Measurements from ENCODE around the gene PEX19.
A peak's percentile ranks its signal among the peaks of the same experiment; 100 is the strongest.

PEX19 gene

GRCh38 chr1:160277987-160278386 is 6.9 kb downstream of the PEX19 start:
- no peak for DNase-seq (ENCODE audit: low read depth)

DNA sequence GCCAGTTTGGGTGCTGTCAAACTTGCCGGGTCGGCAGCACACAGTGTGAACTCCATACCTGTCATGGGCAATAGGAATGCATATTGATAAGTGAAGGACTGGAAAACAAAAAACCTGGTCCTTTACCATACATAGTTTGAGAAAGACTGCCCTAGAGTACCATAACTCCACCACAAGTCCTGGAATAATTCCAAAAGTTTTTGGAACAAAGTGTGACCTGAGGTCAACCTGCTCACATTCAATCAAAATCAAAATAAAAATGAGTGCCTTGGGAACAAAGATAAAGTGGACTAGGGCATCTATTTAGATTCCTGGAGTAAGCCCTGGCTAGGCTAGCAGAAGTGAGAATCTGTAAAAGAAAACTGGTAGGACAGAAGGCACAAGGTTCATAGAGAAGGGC is 7.6 kb downstream of the PEX19 start:
- DNase-seq (ENCODE audit: low read depth): no peak

GRCh38 chr1:160271025-160271424 is 13.9 kb downstream of the PEX19 start:
- no peak for DNase-seq (ENCODE audit: low read depth)

DNA sequence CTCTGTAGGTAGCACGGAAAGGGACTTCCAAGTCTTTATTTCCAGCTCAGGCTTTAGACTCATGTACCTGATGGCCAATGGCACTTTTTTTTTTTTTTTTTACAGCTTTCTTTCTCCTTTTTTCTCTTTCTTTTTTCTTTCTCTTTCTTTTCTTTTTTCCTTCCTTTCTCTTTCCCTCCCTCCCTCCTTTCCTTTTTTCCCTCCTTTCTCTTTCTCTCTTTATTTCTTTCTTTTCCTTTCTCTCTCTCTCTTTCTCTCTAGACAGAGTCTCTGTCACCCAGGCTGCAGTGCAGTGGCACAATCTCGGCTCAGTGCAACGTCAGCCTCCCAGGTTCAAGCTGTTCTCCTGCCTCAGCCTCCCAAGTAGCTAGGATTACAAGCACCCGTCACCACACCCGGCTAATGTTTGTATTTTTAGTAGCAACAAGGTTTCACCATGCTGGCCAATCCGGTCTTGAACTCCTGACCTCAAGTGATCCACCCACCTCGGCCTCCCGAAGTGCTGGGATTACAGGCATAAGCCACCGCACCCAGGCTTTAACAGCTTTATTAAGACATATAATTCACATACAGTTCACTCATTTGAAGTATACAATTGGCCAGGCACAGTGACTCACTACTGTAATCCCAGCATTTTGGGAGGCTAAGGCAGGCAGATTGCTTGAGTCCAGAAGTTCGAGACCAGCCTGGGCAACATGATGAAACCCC is 17.5 kb downstream of the PEX19 start:
- no peak for DNase-seq (ENCODE audit: low read depth)

GRCh38 chr1:160264795-160265307 is 20.1 kb downstream of the PEX19 start:
- no peak for DNase-seq (ENCODE audit: low read depth)

- DNase-seq (ENCODE audit: low read depth): peak; percentile 95
Measured at GRCh38 chr1:160261893-160262794, 22.8 kb downstream of the PEX19 start, which contains the start of gene DCAF8. Gene DCAF8 (minus strand): TSS chr1:160262549. CDS start chr1:160244008, 18,541 bp downstream.

- peak; percentile 71 for DNase-seq (ENCODE audit: low read depth)
Measured at GRCh38 chr1:160261556-160261892, 23.4 kb downstream of the PEX19 start.

DNA sequence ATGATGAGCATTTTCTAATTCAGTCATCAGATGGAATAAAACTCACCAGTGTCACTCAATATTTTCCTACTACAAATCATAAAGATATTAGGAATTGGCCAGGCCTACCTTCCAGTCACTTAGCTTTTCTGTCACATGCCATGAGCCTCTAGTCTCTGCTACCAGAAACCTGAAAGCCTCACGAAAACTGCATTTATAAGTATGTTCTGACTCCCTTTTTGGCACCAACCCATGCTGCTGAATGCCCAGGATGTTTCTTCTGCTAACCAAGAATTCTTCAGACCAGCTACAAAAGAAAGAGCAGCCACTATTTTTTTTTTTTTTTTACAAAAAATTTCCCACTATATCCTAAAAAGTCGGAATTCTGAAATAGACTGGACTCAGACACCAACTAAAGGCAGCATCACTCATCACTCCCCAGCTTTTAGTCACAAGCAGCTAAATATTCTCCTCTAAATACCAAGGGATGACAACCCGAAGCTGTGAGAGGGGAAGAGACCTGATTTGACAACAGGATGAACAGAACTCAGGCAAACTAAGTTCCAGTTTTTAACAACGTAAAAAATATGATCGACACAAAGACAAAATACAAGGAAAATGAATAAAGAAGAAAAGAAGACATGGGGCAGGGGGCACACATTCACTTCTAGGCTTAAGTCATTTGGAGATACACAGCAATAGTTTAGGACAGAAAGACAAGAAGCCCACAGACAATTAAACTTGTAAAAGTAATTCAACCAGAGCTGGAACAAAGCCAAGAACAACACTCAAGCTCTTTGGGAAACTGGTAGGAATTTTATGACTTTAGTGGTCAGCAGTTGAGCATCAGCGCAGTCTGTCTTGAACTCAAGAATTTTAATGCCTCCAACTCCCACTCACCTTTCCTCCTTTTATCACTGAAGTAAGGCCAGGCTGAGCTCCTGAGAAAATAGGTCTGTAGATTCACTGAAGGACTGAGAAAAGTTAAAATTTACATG is 24.2 kb downstream of the PEX19 start:
- DNase-seq (ENCODE audit: low read depth): no peak

DNA sequence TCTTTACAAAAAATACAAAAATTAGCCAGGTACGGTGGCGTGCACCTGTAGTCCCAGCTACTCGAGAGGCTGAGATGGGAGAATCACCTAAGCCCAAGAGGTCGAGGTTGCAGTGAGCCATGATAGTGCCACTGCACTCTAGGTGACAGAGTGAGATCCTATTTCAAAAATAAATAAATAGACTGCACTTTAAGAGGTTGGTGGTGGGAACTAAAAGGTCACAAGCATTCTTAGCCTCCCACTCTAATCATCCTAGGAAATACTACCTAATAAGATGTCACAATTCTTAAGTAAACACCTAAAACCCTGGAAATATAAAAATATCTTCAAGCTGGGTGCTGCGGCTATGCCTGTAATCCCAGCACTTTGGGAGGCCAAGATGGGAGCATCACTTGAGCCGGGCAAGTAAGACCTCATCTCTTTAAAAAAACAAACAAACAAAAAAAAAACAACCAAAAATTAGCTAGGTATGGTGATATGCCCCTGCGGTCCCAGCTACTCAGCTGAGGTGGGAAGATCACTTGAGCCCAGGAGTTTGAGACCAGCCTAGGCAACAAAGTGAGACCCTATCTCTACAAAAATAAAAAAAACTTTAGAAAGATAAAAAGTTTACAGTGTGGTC is 26.6 kb downstream of the PEX19 start:
- DNase-seq (ENCODE audit: low read depth): no peak

- no peak for DNase-seq (ENCODE audit: low read depth)
Measured at GRCh38 chr1:160257411-160258015, 27.4 kb downstream of the PEX19 start.

DNA sequence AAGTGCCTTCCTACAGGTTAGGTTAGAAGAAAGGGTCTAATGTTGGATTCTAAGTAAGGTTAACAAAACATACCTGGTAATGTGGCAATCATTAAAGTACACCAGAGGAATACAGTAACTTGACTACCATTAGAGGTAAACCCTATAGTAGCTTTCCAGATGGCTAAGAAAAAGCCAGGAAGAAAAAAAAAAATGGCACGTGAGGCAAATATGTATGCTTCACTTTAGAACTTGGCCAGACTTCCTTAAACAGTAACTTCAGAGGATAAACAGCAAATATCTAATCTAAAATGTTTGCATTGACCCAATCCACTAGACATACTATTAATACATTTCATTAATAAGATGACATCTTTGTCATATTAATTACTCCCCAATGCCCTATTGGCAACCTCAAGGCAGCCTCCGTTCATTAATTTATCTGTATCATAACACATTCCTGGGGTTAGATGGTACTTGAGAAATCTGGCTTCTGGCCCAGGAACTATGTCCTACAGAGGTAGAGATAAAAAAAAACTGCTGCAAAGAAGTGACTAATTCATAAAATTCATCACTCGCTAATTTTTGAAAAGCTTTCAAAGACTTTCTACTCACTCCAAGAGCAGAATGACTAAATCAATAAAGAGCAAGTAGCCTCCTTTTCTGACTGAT is 28.4 kb downstream of the PEX19 start:
- no peak for DNase-seq (ENCODE audit: low read depth)

DNA sequence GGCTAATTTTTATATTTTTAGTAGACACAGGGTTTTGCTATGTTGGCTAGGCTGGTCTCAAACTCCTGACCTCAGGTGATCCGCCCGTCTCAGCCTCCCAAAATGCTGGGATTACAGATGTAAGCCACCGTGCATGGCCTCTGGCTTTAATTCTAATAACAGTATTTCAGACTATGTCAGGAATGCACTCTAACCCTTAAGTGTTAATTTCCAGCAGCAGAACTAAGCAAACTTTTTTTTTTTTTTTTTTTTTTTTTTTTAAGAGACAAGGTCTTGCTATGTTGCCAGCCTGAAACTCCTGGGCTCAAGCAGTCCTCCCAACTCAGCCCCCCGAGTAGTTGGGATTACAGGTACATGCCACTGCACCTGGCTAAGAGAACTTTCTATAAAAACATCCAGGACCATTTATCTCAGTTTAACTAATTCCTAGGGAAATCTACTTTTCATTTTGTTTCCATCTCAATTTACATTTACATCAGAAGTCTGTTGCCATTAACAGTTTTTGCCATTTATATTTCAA is 29.1 kb downstream of the PEX19 start:
- no peak for DNase-seq (ENCODE audit: low read depth)

DNA sequence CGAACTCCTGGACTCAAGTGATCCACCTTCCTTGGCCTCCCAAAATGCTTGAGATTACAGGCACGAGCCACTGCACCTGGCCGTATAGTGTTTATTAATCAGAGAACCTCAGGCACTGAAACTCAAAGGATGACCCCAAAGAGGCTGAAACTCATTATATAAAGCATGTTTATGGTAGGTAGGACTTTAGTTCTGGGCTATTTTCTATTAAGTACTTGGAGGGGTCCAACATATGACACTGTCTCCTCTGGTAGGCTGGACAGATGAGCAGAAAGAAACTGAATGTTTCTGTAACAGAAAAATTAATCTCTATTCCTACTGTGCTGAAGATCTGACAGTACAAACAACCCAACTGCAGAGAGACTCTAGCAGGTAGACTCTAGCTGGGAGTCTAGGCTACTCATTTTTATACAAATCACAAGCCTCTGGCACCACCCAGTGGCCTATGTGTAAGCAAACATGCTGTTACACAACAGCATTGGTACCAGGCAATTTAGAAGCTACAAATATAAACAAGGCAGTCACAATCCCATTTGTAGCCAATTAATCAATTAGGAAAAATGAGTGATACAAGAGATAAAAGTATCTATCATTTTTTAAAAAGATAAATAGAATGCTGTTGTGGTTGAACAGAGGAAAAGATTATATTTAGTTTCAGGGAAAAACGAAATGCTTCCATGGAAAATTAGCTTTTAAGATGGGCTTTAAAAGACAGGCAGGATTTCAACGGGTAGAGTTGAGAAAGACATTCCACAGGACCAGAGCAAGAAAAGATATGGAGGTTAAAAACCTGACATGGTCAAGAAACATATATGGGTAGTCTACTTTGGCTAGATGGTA is 33.0 kb downstream of the PEX19 start:
- peak; percentile 21 for DNase-seq (ENCODE audit: low read depth)

- no peak for DNase-seq (ENCODE audit: low read depth)
Measured at GRCh38 chr1:160251011-160251410, 33.9 kb downstream of the PEX19 start.

DNA sequence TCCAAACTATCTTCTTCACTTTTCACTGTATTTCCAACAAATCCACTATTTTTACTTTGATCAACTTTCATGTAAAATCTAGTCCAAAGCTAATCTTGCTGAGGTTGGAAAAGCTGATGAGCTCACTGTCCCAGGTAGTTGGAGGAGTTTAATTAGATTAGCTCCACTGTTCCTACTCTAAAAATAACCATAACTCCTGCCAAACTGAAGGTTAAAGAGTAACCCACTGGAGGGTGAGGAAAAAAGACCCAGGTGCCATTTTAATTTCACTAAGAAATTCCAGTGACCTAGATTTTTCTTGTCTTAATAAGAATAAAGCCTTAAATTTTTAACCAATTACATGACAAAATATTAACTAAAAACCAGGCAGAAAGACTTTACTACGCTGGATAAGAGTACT is 37.9 kb downstream of the PEX19 start:
- no peak for DNase-seq (ENCODE audit: low read depth)

DNA sequence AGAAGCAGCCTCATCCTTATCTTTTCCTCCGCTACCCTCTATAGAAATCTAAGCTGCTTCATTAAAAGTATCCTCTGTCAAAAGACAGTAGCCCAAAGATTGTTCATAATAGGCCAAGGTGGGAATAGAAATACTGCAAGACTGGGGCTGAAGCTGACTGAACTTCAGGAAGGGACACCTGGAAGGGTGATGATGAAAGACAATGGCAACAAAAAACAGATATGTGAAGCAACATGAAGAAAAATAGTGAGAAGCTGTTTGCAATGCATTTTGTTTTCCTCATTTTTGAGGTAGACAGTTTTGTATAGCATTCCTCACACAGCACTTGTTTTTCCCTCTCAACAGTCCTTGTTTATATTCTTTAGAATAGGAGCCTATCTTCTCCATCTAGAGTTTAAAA is 39.5 kb downstream of the PEX19 start:
- DNase-seq (ENCODE audit: low read depth): no peak

GRCh38 chr1:160244209-160244608 is 40.7 kb downstream of the PEX19 start:
- DNase-seq (ENCODE audit: low read depth): no peak

GRCh38 chr1:160243767-160244166 is 41.2 kb downstream of the PEX19 start:
- DNase-seq (ENCODE audit: low read depth): no peak

GRCh38 chr1:160239582-160240299 is 45.2 kb downstream of the PEX19 start:
- DNase-seq (ENCODE audit: low read depth): no peak
